ENCODE results near the gene TCF7L2. TPM values are rescaled to one million over a fixed set of nuclear protein-coding genes. Genes with fewer than 3 reads are reported as not detected.
"Not testable (repeated sequence)": the region's sequence is repeated elsewhere in the genome, so short reads cannot be mapped to it uniquely, and the experiment has no call there.

The TCF7L2 gene
- total and polyA plus RNA-seq, 9 donors, result 21.1 to 41.7 (median 34.5) TPM

GRCh38 chr10:113061054-113061430 lies 111.0 kb downstream of the TCF7L2 start:
- H3K36me3 ChIP-seq, result no peaks in the 10 kb centered on the region

GRCh38 chr10:113061557-113061956 lies 111.5 kb downstream of the TCF7L2 start:
- WGBS, 3 donors, result 74 to 91% (median 90%) methylated on average over 10 of the region's 10 CpGs
- Histone ChIP-seq H3K27ac (no peak overlapping the region), H3K27me3 (no peaks in the 10 kb centered on the region), H3K4me1 (ENCODE audit: insufficient read depth) (peaks cover 56% of the 10 kb centered on the region), H3K4me3 (no peak overlapping the region), H3K36me3 (no peaks in the 10 kb centered on the region), H3K9me3 (no peaks in the 10 kb centered on the region)
- DNase-seq, result no peak
- intact Hi-C loops (cut with DNase I), result no loop called here
- no peak for TF ChIP-seq EP300 (IDR thresholded peaks at IDR 0.05)
- no peak for TF ChIP-seq POLR2A (IDR thresholded peaks at IDR 0.05)
- TF ChIP-seq CTCF (IDR thresholded peaks at IDR 0.05), result no peak

More at GRCh38 chr10:113061054-113061430, 111.0 kb downstream of the TCF7L2 start:
- intact Hi-C loops (cut with DNase I), result no loop called here
- H3K27ac ChIP-seq, result peak overlapping the region; percentile 22 to 53
- TF ChIP-seq POLR2A (IDR thresholded peaks at IDR 0.05) (no peak), CTCF (IDR thresholded peaks at IDR 0.05) (no peak)
- no peaks in the 10 kb centered on the region for H3K9me3 ChIP-seq
- no peak overlapping the region for H3K4me3 ChIP-seq
- peak in 3 of 5 donors; percentile 50 to 58 (median 50) for DNase-seq
- H3K27me3 ChIP-seq, result no peaks in the 10 kb centered on the region
- peaks cover 55% of the 10 kb centered on the region for H3K4me1 ChIP-seq (ENCODE audit: insufficient read depth)
- 69 to 84% (median 73%) methylated on average over 7 of the region's 7 CpGs for WGBS, 3 donors

- Histone ChIP-seq H3K27ac (no peak overlapping the region), H3K27me3 (no peaks in the 10 kb centered on the region), H3K4me1 (ENCODE audit: insufficient read depth) (peaks cover 48% of the 10 kb centered on the region), H3K9me3 (no peaks in the 10 kb centered on the region), H3K4me3 (no peak overlapping the region), H3K36me3 (no peaks in the 10 kb centered on the region)
- intact Hi-C loops (cut with DNase I), result no loop called here
- 69 to 72% (median 69%) methylated on average over 14 of the region's 14 CpGs for WGBS, 3 donors
- no peak for DNase-seq
- TF ChIP-seq EP300 (IDR thresholded peaks at IDR 0.05), result no peak
- TF ChIP-seq CTCF (IDR thresholded peaks at IDR 0.05), result no peak
- no peak for TF ChIP-seq POLR2A (IDR thresholded peaks at IDR 0.05)
Measured at GRCh38 chr10:113063043-113063967, 113.3 kb downstream of the TCF7L2 start.

- no peaks in the 10 kb centered on the region for H3K9me3 ChIP-seq
Measured at GRCh38 chr10:113064039-113064438, 114.0 kb downstream of the TCF7L2 start.

GRCh38 chr10:113066120-113066519 lies 116.1 kb downstream of the TCF7L2 start:
- H3K9me3 ChIP-seq; H3K27me3 ChIP-seq; intact Hi-C loops (cut with DNase I); H3K27ac ChIP-seq; H3K4me3 ChIP-seq; DNase-seq; H3K36me3 ChIP-seq: not testable (repeated sequence)
- H3K4me1 ChIP-seq (ENCODE audit: insufficient read depth), result peaks cover 39% of the 10 kb centered on the region
- WGBS, 3 donors, result 96 to 98% (median 97%) methylated on average over 8 of the region's 8 CpGs

More at GRCh38 chr10:113064039-113064438, 114.0 kb downstream of the TCF7L2 start:
- TF ChIP-seq POLR2A (IDR thresholded peaks at IDR 0.05), result no peak
- TF ChIP-seq EP300 (IDR thresholded peaks at IDR 0.05), result no peak
- TF ChIP-seq CTCF (IDR thresholded peaks at IDR 0.05), result no peak
- Histone ChIP-seq H3K27ac (no peak overlapping the region), H3K27me3 (no peaks in the 10 kb centered on the region), H3K36me3 (no peaks in the 10 kb centered on the region), H3K4me3 (no peak overlapping the region), H3K4me1 (ENCODE audit: insufficient read depth) (peaks cover 45% of the 10 kb centered on the region)
- WGBS, 3 donors, result 95% methylated on average over 5 of the region's 5 CpGs
- intact Hi-C loops (cut with DNase I), result no loop called here
- no peak for DNase-seq

Measured in ovary (tissue), 9 donors.